DMS 273 (cell line): ENCODE results near the gene TTC21B.

Experiments used
- DNase-seq: peaks from one replicate; lab custom pipeline; 2025; ENCODE audit not compliant: unreplicated experiment; lab: John Stamatoyannopoulos, UW

The TTC21B gene

DNA sequence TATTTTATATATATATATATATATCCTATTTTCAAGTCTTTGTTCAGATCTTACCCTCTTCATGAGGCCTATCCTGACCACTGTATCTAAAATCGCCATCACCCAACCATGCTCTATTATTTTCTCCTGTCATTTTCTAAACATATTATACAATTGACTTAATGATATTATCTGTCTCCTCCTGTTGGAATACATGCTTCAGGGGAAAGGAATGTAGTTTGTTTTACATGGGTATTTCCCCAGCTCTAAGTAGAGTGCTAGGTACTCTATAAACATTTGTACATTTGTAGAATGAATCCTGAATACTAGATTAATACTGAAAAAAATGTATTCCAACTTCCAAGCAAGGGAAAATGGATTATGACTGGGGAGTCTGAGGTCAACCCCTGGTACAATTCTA lies 26.2 kb downstream of the TTC21B start:
- DNase-seq: no peak

DNA sequence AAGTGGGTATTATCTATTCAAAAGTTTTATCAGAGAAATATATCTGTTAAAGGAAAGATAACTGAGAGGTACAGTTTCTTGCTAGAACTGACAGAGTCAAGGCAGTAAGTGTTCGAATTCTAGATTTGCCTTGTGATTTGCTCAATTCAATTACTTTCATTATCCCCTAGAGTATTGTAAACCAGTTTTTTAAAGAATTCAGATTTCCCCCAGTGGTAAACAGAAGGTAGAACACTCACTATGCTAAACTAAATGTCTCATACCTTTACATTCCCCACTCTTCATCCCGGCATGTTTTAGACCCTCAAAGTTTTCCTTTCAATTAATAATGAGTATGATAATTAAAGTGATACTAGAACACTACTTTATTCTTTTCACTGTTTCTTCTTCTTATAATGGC lies 28.6 kb downstream of the TTC21B start:
- peak; percentile 2 for DNase-seq

- DNase-seq: no peak
Measured at GRCh38 chr2:165920748-165921147, 32.8 kb downstream of the TTC21B start.

- DNase-seq: no peak
Measured at GRCh38 chr2:165913636-165914035, 39.9 kb downstream of the TTC21B start.

- DNase-seq: no peak
Measured at GRCh38 chr2:165911981-165912380, 41.6 kb downstream of the TTC21B start.

DNA sequence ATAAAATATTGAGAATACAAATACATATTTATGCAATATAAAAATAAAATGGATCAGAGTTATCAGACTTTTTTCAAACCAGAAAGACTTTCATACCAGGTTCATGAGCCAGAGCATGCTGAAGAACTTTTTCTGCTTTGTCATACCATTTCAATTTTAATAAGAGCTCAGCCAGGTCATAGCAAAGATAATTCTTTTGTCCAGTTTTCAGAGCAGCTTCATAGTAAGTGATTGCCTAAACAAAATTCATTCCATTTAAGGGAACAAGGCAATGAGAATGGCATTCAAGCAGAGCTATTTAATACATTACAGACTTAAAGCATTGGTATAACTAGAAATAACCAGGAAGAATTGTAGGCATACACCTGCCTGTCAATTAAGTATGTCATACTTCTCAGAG lies 42.3 kb downstream of the TTC21B start:
- no peak for DNase-seq

GRCh38 chr2:165909466-165909865 lies 44.1 kb downstream of the TTC21B start:
- DNase-seq: no peak

DNA sequence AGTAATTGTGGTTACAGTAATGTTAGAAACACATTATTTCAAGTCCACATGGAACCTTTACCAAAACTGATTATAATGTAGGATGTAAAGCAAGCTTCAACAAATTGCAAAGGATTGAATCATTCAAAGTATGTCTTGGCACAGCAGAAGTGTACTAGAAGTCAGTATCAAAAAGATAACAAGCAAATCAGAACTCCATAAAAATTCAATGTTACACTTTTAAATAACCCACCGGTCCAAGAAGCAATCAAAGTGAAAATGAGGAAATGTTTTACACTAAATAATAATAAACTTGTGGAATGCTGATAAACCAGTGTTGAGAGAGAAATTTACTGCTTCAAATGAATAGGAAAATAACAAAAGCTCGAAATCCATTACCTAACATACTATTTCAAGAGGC lies 47.7 kb downstream of the TTC21B start:
- no peak for DNase-seq

- DNase-seq: no peak
Measured at GRCh38 chr2:165905269-165905668, 48.3 kb downstream of the TTC21B start.

- no peak for DNase-seq
Measured at GRCh38 chr2:165904432-165904831, 49.1 kb downstream of the TTC21B start.

DNA sequence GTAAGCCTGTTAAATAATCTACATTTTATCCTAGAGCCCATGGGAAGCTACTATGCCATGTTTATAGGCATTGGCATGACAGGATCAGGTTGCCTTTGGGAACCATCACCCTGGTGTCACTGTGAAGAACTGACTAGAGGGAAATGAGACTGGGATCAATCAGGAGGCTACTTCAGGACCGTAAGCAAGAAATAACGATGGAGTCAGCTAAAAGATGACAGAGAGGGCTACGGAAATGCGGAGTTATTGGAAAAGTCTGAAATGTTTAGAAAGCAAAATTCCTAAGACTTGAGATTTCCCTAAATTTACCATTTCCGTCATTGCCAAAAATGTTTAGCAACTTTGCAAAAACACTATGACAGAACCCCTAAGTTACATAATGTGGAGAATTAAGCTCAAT lies 50.2 kb downstream of the TTC21B start:
- DNase-seq: no peak

DNA sequence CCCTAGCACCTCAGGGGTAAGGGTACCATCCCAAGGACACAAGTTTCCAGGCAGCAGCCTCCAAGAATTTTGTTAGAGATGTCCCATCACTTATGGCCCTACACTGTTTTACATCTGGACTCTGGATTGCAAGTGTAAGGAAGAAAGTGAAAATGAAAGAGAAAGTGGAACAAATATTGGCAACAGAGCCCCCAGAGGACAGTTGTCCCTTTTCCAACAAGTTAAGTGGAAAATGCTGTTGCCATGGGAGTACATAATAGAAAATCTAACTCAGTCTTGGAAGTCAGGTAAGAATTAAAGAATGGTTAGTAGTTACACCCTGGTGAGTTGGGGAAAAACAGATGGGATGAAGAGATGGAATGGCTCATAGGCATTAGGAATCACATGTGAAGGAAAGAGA lies 50.6 kb downstream of the TTC21B start:
- DNase-seq: no peak

GRCh38 chr2:165901620-165902298 lies 51.8 kb downstream of the TTC21B start:
- DNase-seq: no peak

- no peak for DNase-seq
Measured at GRCh38 chr2:165899311-165899710, 54.3 kb downstream of the TTC21B start.

GRCh38 chr2:165898381-165898780 lies 55.2 kb downstream of the TTC21B start:
- no peak for DNase-seq

- DNase-seq: no peak
Measured at GRCh38 chr2:165897726-165898125, 55.9 kb downstream of the TTC21B start.

- DNase-seq: no peak
Measured at GRCh38 chr2:165897074-165897473, 56.5 kb downstream of the TTC21B start.

- no peak for DNase-seq
Measured at GRCh38 chr2:165895974-165896373, 57.6 kb downstream of the TTC21B start.

DNA sequence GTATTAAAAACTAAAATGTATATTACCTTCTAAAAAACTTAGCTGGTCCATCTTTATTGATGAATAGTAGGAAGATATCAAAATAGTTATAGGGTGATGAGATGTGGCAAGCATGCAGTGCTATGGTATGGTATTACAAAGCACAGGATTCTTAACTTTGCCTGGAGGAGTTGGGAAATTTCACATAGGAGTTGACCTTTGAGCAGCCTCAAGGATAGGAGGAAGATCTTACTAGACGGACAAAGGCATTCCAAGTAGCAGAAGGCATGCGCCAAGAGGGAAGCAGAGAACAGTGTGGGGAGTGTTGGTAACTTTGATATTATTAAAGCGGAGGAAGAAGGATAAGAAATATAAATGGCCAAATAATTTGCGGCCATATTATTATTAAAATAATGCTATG lies 60.0 kb downstream of the TTC21B start:
- no peak for DNase-seq

GRCh38 chr2:165892526-165892925 lies 61.0 kb downstream of the TTC21B start:
- no peak for DNase-seq

- no peak for DNase-seq
Measured at GRCh38 chr2:165891943-165892342, 61.6 kb downstream of the TTC21B start.

DNA sequence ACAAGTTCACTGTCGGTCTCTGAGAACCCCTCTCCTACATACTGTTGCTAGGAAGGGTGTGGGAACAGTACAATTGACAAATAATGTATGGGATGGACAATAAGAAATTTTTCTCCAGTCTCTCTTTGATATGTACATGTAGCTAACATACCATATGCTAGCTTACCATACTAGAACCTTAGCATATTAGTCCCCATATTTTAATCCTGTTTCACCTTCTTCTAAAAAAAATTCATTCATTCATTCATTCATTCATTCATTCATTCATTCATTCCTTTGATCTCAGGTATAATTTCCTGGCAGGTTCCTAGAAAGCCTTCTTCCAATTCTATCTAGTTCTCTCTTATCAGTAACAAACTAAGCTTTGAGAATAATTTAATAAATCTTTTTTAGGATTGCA lies 62.2 kb downstream of the TTC21B start:
- no peak for DNase-seq

DNA sequence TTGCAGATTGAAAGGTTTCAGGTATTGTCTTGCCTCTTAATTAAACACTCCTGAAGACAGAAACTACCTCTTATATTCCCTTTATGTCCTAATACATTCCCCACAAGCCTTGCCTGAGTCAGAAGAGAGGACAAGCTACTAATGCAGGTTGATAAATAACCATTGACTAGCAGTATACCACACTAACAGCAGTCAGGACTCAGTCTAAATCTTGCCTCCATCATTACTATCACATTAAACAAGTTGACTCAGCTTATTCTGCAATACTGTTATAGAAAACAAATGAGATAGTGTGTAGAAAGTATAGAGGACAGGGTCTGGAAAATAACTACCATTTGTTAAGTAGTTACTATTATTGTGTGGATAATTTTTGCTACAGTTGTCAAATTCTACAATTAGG lies 63.8 kb downstream of the TTC21B start:
- DNase-seq: no peak
